SK-N-SH treated with all-trans-retinoic acid at 6 μM for 48 hours (cell line): ENCODE results near the gene IL20.

ENCODE experiments used
- ATAC-seq: fragments of 200-7000 bp; cut with Tn5 transposase; 3 replicates; pipeline ENCODE4 v1.9.1; 2020; ENCODE audit warnings: mild to moderate bottlenecking, moderate library complexity
- ARNTL ChIP-seq: fragments of 450-650 bp; formaldehyde crosslinking; IDR thresholded peaks from 2 replicates; pipeline ENCODE4 v1.5.0; 2020; ENCODE audit warnings: low read depth, mild to moderate bottlenecking, moderate library complexity, borderline replicate concordance
- BACH2 ChIP-seq: fragments of 250-450 bp; sonication (Bioruptor Pico); IDR thresholded peaks from 2 replicates; pipeline ENCODE4 v1.9.0; 2021; ENCODE audit warnings: mild to moderate bottlenecking, borderline replicate concordance
- CSDC2 ChIP-seq: fragments of 250-450 bp; sonication (Bioruptor Pico); IDR thresholded peaks from 2 replicates; pipeline ENCODE4 v1.5.0; 2020; ENCODE audit warnings: mild to moderate bottlenecking, moderate library complexity
- ESRRG ChIP-seq: fragments of 250-450 bp; sonication (Bioruptor Pico); IDR thresholded peaks from 2 replicates; pipeline ENCODE4 v1.6.1; 2021; ENCODE audit warnings: mild to moderate bottlenecking
- GLIS3 ChIP-seq: fragments of 250-450 bp; sonication (Bioruptor Pico); IDR thresholded peaks from 2 replicates; pipeline ENCODE4 v1.5.0; 2020; ENCODE audit warnings: mild to moderate bottlenecking, moderate library complexity
- OSR1 ChIP-seq: fragments of 250-450 bp; sonication (Bioruptor Pico); IDR thresholded peaks from 2 replicates; pipeline ENCODE4 v1.8.0; 2022; ENCODE audit warnings: moderate library complexity, mild to moderate bottlenecking, inconsistent platforms
- PATZ1 ChIP-seq: fragments of 250-450 bp; sonication (Bioruptor Pico); IDR thresholded peaks from 2 replicates; pipeline ENCODE4 v1.8.0; 2020; ENCODE audit warnings: mild to moderate bottlenecking, moderate library complexity, borderline replicate concordance
- POU6F1 ChIP-seq: fragments of 250-450 bp; sonication (Bioruptor Pico); IDR thresholded peaks from 2 replicates; pipeline ENCODE4 v1.8.0; 2021; ENCODE audit warnings: low read depth, mild to moderate bottlenecking, moderate library complexity, borderline replicate concordance
- PPARA ChIP-seq: fragments of 250-450 bp; sonication (Bioruptor Pico); IDR thresholded peaks from 2 replicates; pipeline ENCODE4 v1.5.0; 2020; ENCODE audit warnings: mild to moderate bottlenecking, borderline replicate concordance
- SNAI2 ChIP-seq: fragments of 250-450 bp; sonication (Bioruptor Pico); IDR thresholded peaks from 2 replicates; pipeline ENCODE4 v1.5.0; 2020; ENCODE audit warnings: mild to moderate bottlenecking, moderate library complexity
- TCF4 ChIP-seq: fragments of 250-450 bp; sonication (Bioruptor Pico); IDR thresholded peaks from 2 replicates; pipeline ENCODE4 v1.8.0; 2021; ENCODE audit warnings: mild to moderate bottlenecking, moderate library complexity, borderline replicate concordance
- TOX ChIP-seq: fragments of 250-450 bp; sonication (Bioruptor Pico); IDR thresholded peaks from 2 replicates; pipeline ENCODE4 v1.8.0; 2021; ENCODE audit warnings: mild to moderate bottlenecking, moderate library complexity, borderline replicate concordance
- ZC3H10 ChIP-seq: fragments of 250-450 bp; sonication (Bioruptor Pico); IDR thresholded peaks from 2 replicates; pipeline ENCODE4 v1.5.1; 2021; ENCODE audit warnings: mild to moderate bottlenecking, moderate library complexity
- ZFP3 ChIP-seq: fragments of 250-450 bp; sonication (Bioruptor Pico); IDR thresholded peaks from 2 replicates; pipeline ENCODE4 v1.5.0; 2020; ENCODE audit warnings: mild to moderate bottlenecking, moderate library complexity
- ZFP30 ChIP-seq: fragments of 450-650 bp; formaldehyde crosslinking; IDR thresholded peaks from 2 replicates; pipeline ENCODE4 v1.5.0; 2022; ENCODE audit warnings: mild to moderate bottlenecking, moderate library complexity
- ZNF70 ChIP-seq: fragments of 450-650 bp; formaldehyde crosslinking; IDR thresholded peaks from 2 replicates; pipeline ENCODE4 v1.5.0; 2020; ENCODE audit warnings: mild to moderate bottlenecking, moderate library complexity
- ZNF8 ChIP-seq: fragments of 450-650 bp; formaldehyde crosslinking; IDR thresholded peaks from 2 replicates; pipeline ENCODE4 v1.5.0; 2020; ENCODE audit warnings: mild to moderate bottlenecking, moderate library complexity
- TF ChIP-seq, protein P1 (sequence below): fragments of 250-450 bp; sonication (Bioruptor Pico); IDR thresholded peaks from 2 replicates; pipeline ENCODE4 v1.5.1; 2021; ENCODE audit warnings: mild to moderate bottlenecking, moderate library complexity
- TF ChIP-seq, protein P2 (sequence below): fragments of 250-450 bp; sonication (Bioruptor Pico); IDR thresholded peaks from 2 replicates; pipeline ENCODE4 v1.5.1; 2020; ENCODE audit warnings: low read depth, mild to moderate bottlenecking, moderate library complexity
- TF ChIP-seq, protein P3 (sequence below): fragments of 250-450 bp; sonication (Bioruptor Pico); IDR thresholded peaks from 2 replicates; pipeline ENCODE4 v1.5.0; 2020; ENCODE audit warnings: mild to moderate bottlenecking, moderate library complexity

The IL20 gene

GRCh38 chr1:206896261-206896660 lies 30.8 kb downstream of the IL20 start:
- ATAC-seq: no peak
- TF ChIP-seq TOX (CRISPR knock-in tag) (no peak), ESRRG (CRISPR knock-in tag) (no peak), TCF4 (CRISPR knock-in tag) (no peak), BACH2 (CRISPR knock-in tag) (no peak), POU6F1 (CRISPR knock-in tag) (no peak), ZNF70 (CRISPR knock-in tag) (no peak), PATZ1 (CRISPR knock-in tag) (no peak), PPARA (CRISPR knock-in tag) (no peak), ZNF8 (CRISPR knock-in tag) (no peak)
- TF ChIP-seq, protein P1, sequence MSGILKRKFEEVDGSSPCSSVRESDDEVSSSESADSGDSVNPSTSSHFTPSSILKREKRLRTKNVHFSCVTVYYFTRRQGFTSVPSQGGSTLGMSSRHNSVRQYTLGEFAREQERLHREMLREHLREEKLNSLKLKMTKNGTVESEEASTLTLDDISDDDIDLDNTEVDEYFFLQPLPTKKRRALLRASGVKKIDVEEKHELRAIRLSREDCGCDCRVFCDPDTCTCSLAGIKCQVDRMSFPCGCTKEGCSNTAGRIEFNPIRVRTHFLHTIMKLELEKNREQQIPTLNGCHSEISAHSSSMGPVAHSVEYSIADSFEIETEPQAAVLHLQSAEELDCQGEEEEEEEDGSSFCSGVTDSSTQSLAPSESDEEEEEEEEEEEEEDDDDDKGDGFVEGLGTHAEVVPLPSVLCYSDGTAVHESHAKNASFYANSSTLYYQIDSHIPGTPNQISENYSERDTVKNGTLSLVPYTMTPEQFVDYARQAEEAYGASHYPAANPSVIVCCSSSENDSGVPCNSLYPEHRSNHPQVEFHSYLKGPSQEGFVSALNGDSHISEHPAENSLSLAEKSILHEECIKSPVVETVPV (CRISPR knock-in tag): no peak
- TF ChIP-seq, protein P2, sequence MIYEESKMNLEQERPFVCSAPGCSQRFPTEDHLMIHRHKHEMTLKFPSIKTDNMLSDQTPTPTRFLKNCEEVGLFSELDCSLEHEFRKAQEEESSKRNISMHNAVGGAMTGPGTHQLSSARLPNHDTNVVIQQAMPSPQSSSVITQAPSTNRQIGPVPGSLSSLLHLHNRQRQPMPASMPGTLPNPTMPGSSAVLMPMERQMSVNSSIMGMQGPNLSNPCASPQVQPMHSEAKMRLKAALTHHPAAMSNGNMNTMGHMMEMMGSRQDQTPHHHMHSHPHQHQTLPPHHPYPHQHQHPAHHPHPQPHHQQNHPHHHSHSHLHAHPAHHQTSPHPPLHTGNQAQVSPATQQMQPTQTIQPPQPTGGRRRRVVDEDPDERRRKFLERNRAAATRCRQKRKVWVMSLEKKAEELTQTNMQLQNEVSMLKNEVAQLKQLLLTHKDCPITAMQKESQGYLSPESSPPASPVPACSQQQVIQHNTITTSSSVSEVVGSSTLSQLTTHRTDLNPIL: no peak

GRCh38 chr1:206897175-206897574 lies 31.8 kb downstream of the IL20 start, which contains the start of gene IL24:
Gene IL24, plus strand, starts transcription at chr1:206897443. Its CDS starts 390 bp downstream, at chr1:206897833.
- ATAC-seq: no peak
- TF ChIP-seq, protein P3, sequence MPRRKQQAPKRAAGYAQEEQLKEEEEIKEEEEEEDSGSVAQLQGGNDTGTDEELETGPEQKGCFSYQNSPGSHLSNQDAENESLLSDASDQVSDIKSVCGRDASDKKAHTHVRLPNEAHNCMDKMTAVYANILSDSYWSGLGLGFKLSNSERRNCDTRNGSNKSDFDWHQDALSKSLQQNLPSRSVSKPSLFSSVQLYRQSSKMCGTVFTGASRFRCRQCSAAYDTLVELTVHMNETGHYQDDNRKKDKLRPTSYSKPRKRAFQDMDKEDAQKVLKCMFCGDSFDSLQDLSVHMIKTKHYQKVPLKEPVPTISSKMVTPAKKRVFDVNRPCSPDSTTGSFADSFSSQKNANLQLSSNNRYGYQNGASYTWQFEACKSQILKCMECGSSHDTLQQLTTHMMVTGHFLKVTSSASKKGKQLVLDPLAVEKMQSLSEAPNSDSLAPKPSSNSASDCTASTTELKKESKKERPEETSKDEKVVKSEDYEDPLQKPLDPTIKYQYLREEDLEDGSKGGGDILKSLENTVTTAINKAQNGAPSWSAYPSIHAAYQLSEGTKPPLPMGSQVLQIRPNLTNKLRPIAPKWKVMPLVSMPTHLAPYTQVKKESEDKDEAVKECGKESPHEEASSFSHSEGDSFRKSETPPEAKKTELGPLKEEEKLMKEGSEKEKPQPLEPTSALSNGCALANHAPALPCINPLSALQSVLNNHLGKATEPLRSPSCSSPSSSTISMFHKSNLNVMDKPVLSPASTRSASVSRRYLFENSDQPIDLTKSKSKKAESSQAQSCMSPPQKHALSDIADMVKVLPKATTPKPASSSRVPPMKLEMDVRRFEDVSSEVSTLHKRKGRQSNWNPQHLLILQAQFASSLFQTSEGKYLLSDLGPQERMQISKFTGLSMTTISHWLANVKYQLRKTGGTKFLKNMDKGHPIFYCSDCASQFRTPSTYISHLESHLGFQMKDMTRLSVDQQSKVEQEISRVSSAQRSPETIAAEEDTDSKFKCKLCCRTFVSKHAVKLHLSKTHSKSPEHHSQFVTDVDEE (CRISPR knock-in tag): no peak
- TF ChIP-seq ZNF8 (CRISPR knock-in tag) (no peak), OSR1 (CRISPR knock-in tag) (no peak), PPARA (CRISPR knock-in tag) (no peak), CSDC2 (CRISPR knock-in tag) (no peak), SNAI2 (CRISPR knock-in tag) (no peak), GLIS3 (CRISPR knock-in tag) (no peak), ZC3H10 (CRISPR knock-in tag) (no peak), ZFP30 (CRISPR knock-in tag) (no peak), ARNTL (CRISPR knock-in tag) (no peak), POU6F1 (CRISPR knock-in tag) (no peak), ZFP3 (CRISPR knock-in tag) (no peak)
